ENCODE measurements around the gene S100Z. TPM values are rescaled to one million over a fixed set of nuclear protein-coding genes. Genes with fewer than 3 reads are reported as not detected.

Gene S100Z
- total and polyA plus RNA-seq, 2 of the 8 experiments (the other 6 are each of a cell fraction or from before 2014, with no cell fraction given) = 0.30 TPM; not detected in 1

DNA sequence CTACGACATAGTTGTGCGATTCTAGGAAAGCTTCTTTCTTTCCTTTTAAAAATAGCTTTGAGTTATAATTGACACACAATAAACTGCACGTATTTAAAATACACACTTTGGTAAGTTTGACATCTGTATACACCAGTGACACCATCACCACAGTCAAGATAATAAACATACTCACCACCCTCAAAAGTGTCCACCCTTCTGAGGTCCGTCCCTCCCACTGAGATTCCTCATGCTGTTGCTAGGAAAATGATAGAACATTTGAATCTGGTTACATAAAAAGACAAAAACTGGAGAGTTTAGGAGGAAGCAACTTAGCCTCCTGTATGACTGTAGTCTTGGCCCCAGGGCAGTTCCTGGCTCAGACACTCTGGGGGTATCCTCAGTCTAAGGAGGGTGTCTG is 17.2 kb downstream of the S100Z start (continued):
- TF ChIP-seq, protein P1, sequence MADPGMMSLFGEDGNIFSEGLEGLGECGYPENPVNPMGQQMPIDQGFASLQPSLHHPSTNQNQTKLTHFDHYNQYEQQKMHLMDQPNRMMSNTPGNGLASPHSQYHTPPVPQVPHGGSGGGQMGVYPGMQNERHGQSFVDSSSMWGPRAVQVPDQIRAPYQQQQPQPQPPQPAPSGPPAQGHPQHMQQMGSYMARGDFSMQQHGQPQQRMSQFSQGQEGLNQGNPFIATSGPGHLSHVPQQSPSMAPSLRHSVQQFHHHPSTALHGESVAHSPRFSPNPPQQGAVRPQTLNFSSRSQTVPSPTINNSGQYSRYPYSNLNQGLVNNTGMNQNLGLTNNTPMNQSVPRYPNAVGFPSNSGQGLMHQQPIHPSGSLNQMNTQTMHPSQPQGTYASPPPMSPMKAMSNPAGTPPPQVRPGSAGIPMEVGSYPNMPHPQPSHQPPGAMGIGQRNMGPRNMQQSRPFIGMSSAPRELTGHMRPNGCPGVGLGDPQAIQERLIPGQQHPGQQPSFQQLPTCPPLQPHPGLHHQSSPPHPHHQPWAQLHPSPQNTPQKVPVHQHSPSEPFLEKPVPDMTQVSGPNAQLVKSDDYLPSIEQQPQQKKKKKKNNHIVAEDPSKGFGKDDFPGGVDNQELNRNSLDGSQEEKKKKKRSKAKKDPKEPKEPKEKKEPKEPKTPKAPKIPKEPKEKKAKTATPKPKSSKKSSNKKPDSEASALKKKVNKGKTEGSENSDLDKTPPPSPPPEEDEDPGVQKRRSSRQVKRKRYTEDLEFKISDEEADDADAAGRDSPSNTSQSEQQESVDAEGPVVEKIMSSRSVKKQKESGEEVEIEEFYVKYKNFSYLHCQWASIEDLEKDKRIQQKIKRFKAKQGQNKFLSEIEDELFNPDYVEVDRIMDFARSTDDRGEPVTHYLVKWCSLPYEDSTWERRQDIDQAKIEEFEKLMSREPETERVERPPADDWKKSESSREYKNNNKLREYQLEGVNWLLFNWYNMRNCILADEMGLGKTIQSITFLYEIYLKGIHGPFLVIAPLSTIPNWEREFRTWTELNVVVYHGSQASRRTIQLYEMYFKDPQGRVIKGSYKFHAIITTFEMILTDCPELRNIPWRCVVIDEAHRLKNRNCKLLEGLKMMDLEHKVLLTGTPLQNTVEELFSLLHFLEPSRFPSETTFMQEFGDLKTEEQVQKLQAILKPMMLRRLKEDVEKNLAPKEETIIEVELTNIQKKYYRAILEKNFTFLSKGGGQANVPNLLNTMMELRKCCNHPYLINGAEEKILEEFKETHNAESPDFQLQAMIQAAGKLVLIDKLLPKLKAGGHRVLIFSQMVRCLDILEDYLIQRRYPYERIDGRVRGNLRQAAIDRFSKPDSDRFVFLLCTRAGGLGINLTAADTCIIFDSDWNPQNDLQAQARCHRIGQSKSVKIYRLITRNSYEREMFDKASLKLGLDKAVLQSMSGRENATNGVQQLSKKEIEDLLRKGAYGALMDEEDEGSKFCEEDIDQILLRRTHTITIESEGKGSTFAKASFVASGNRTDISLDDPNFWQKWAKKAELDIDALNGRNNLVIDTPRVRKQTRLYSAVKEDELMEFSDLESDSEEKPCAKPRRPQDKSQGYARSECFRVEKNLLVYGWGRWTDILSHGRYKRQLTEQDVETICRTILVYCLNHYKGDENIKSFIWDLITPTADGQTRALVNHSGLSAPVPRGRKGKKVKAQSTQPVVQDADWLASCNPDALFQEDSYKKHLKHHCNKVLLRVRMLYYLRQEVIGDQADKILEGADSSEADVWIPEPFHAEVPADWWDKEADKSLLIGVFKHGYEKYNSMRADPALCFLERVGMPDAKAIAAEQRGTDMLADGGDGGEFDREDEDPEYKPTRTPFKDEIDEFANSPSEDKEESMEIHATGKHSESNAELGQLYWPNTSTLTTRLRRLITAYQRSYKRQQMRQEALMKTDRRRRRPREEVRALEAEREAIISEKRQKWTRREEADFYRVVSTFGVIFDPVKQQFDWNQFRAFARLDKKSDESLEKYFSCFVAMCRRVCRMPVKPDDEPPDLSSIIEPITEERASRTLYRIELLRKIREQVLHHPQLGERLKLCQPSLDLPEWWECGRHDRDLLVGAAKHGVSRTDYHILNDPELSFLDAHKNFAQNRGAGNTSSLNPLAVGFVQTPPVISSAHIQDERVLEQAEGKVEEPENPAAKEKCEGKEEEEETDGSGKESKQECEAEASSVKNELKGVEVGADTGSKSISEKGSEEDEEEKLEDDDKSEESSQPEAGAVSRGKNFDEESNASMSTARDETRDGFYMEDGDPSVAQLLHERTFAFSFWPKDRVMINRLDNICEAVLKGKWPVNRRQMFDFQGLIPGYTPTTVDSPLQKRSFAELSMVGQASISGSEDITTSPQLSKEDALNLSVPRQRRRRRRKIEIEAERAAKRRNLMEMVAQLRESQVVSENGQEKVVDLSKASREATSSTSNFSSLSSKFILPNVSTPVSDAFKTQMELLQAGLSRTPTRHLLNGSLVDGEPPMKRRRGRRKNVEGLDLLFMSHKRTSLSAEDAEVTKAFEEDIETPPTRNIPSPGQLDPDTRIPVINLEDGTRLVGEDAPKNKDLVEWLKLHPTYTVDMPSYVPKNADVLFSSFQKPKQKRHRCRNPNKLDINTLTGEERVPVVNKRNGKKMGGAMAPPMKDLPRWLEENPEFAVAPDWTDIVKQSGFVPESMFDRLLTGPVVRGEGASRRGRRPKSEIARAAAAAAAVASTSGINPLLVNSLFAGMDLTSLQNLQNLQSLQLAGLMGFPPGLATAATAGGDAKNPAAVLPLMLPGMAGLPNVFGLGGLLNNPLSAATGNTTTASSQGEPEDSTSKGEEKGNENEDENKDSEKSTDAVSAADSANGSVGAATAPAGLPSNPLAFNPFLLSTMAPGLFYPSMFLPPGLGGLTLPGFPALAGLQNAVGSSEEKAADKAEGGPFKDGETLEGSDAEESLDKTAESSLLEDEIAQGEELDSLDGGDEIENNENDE (IDR thresholded peaks at IDR 0.05; ENCODE audit: insufficient replicate concordance, low read length) = no peak
